ENCODE data around the gene PGAM4.
"Not testable (repeated sequence)": the region's sequence is repeated elsewhere in the genome, so short reads cannot be mapped to it uniquely, and the experiment has no call there.

PGAM4 gene

DNA sequence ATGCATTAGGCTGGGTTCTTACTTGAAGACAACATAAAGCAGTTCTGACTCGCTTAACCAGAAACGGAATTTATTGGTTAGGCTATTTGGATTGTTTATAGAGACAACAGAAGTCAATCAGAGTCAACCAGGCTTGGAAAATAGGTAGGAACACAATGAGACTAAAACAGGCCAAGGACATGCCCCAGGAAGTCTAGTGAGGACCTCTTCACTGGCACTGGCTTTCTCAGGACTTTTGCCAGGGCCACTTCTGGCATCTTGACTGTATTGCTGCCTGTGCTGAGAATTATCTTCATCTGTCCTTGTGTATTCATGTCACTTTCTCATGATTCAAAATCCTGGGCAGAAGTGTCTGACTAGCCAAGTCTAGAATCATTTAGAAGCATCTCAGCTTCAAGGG is 19.6 kb downstream of the PGAM4 start:
- Histone ChIP-seq H3K4me1 (ENCODE audit: insufficient read depth, low read length) (no peaks in the 10 kb centered on the region), H3K27me3 (ENCODE audit: insufficient read depth, low read length) (no peaks in the 10 kb centered on the region), H3K36me3 (ENCODE audit: insufficient read depth, low read length) (no peaks in the 10 kb centered on the region), H3K9me3 (ENCODE audit: low read length) (no peaks in the 10 kb centered on the region), H3K4me3 (ENCODE audit: low read length) (no peak overlapping the region), H2AFZ (ENCODE audit: low read depth, low read length) (no peak overlapping the region)

- Histone ChIP-seq H3K4me1 (ENCODE audit: insufficient read depth, low read length) (no peaks in the 10 kb centered on the region), H3K27me3 (ENCODE audit: insufficient read depth, low read length) (no peaks in the 10 kb centered on the region), H3K36me3 (ENCODE audit: insufficient read depth, low read length) (no peaks in the 10 kb centered on the region), H3K4me3 (ENCODE audit: low read length) (no peak overlapping the region), H3K9me3 (ENCODE audit: low read length) (no peaks in the 10 kb centered on the region), H2AFZ (ENCODE audit: low read depth, low read length) (no peak overlapping the region)
Measured at GRCh38 chrX:77946571-77946970, 22.9 kb downstream of the PGAM4 start.

GRCh38 chrX:77945910-77946545 is 23.4 kb downstream of the PGAM4 start:
- Histone ChIP-seq H3K4me1 (ENCODE audit: insufficient read depth, low read length) (no peaks in the 10 kb centered on the region), H3K36me3 (ENCODE audit: insufficient read depth, low read length) (no peaks in the 10 kb centered on the region), H3K27me3 (ENCODE audit: insufficient read depth, low read length) (no peaks in the 10 kb centered on the region), H3K9me3 (ENCODE audit: low read length) (no peaks in the 10 kb centered on the region), H3K4me3 (ENCODE audit: low read length) (no peak overlapping the region), H2AFZ (ENCODE audit: low read depth, low read length) (no peak overlapping the region)

GRCh38 chrX:77945031-77945430 is 24.4 kb downstream of the PGAM4 start:
- H3K9me3 ChIP-seq (ENCODE audit: low read length); H3K36me3 ChIP-seq (ENCODE audit: insufficient read depth, low read length); H3K4me1 ChIP-seq (ENCODE audit: insufficient read depth, low read length); H3K27me3 ChIP-seq (ENCODE audit: insufficient read depth, low read length); H3K4me3 ChIP-seq (ENCODE audit: low read length); H2AFZ ChIP-seq (ENCODE audit: low read depth, low read length): not testable (repeated sequence)

DNA sequence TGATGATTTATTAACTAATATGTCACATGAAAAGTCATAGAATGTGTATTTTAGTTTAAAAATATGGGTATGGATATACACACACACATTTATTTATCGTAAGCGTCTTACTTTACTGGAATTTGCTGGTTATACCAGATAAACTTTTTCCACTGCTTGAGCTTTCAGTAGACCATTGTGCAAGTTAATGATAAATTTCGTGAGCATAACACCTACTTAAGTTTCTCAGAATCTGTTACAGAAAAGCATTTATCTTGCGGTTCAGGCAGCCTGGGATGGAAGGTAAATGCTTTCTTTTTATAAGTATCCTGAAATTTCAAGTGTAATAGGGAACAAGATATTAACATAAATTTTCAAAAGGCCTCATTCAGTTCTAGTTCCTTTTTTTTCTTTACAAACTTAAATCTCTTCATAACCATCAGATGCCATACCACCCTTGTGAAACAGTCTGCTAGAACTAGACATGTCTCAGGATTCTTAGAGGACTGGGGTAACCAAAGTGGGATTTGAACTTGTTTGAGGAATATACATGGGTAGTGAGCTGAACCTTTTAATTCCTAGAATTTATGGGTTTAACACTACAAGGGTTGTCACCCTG is 31.3 kb downstream of the PGAM4 start:
- H3K27me3 ChIP-seq (ENCODE audit: insufficient read depth, low read length): no peaks in the 10 kb centered on the region
- H3K9me3 ChIP-seq (ENCODE audit: low read length): no peaks in the 10 kb centered on the region
- H2AFZ ChIP-seq (ENCODE audit: low read depth, low read length): no peak overlapping the region
- no peak overlapping the region for H3K4me3 ChIP-seq (ENCODE audit: low read length)
- H3K36me3 ChIP-seq (ENCODE audit: insufficient read depth, low read length): no peaks in the 10 kb centered on the region
- H3K4me1 ChIP-seq (ENCODE audit: insufficient read depth, low read length): no peaks in the 10 kb centered on the region

DNA sequence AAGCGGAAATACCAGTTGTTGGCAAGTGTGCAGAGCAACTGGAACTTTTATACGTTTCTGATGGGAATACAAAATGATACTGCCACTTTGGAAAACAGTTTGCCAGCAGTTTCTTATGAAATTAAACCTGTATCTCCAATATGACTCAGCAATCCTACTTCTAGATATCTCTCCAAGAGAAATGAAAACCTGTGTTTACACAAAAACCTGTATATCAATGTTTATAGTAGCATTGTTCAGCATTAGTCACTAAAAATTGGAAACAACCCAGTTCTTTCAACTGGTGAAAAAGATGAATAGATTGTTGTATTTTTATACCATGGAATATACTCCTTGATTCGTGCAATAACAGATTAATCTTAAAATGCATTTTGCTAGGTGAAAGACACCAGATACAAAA is 32.1 kb downstream of the PGAM4 start:
- Histone ChIP-seq H2AFZ (ENCODE audit: low read depth, low read length) (no peak overlapping the region), H3K36me3 (ENCODE audit: insufficient read depth, low read length) (no peaks in the 10 kb centered on the region), H3K4me3 (ENCODE audit: low read length) (no peak overlapping the region), H3K27me3 (ENCODE audit: insufficient read depth, low read length) (no peaks in the 10 kb centered on the region), H3K9me3 (ENCODE audit: low read length) (no peaks in the 10 kb centered on the region), H3K4me1 (ENCODE audit: insufficient read depth, low read length) (no peaks in the 10 kb centered on the region)

- no peaks in the 10 kb centered on the region for H3K9me3 ChIP-seq (ENCODE audit: low read length)
- H3K36me3 ChIP-seq (ENCODE audit: insufficient read depth, low read length): no peaks in the 10 kb centered on the region
- no peak overlapping the region for H3K4me3 ChIP-seq (ENCODE audit: low read length)
- no peaks in the 10 kb centered on the region for H3K4me1 ChIP-seq (ENCODE audit: insufficient read depth, low read length)
- H2AFZ ChIP-seq (ENCODE audit: low read depth, low read length): no peak overlapping the region
- no peaks in the 10 kb centered on the region for H3K27me3 ChIP-seq (ENCODE audit: insufficient read depth, low read length)
Measured at GRCh38 chrX:77936299-77936698, 33.1 kb downstream of the PGAM4 start.

GRCh38 chrX:77935886-77936285 is 33.6 kb downstream of the PGAM4 start:
- no peaks in the 10 kb centered on the region for H3K27me3 ChIP-seq (ENCODE audit: insufficient read depth, low read length)
- H3K4me1 ChIP-seq (ENCODE audit: insufficient read depth, low read length): no peaks in the 10 kb centered on the region
- H3K36me3 ChIP-seq (ENCODE audit: insufficient read depth, low read length): no peaks in the 10 kb centered on the region

GRCh38 chrX:77930581-77930980 is 38.9 kb downstream of the PGAM4 start:
- Histone ChIP-seq H3K36me3 (ENCODE audit: insufficient read depth, low read length) (no peaks in the 10 kb centered on the region), H2AFZ (ENCODE audit: low read depth, low read length) (no peak overlapping the region), H3K9me3 (ENCODE audit: low read length) (no peaks in the 10 kb centered on the region), H3K27me3 (ENCODE audit: insufficient read depth, low read length) (no peaks in the 10 kb centered on the region), H3K4me1 (ENCODE audit: insufficient read depth, low read length) (no peaks in the 10 kb centered on the region), H3K4me3 (ENCODE audit: low read length) (no peak overlapping the region)

More at GRCh38 chrX:77935886-77936285, 33.6 kb downstream of the PGAM4 start:
- Histone ChIP-seq H2AFZ (ENCODE audit: low read depth, low read length) (no peak overlapping the region), H3K9me3 (ENCODE audit: low read length) (no peaks in the 10 kb centered on the region), H3K4me3 (ENCODE audit: low read length) (no peak overlapping the region)

DNA sequence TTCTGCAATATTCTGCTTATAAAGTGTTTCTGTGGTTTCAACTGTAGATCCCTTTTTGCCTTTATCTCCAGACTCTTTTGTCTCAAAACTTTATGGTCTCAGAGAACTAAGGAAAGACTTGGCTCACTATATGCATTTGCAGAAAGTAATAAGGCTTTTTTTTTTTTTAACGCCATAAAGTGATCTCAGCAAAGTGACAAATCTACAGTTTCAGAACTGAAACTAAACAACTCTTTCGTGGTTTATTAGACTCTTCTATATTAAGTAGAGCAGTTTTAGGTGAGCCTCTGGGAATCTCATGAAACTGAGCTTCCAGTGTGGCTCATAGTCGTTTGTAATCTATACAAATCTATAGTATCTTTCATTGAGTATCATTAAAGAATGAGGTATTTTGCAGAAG is 43.7 kb downstream of the PGAM4 start:
- H3K4me1 ChIP-seq (ENCODE audit: insufficient read depth, low read length): no peaks in the 10 kb centered on the region
- no peaks in the 10 kb centered on the region for H3K36me3 ChIP-seq (ENCODE audit: insufficient read depth, low read length)
- no peak overlapping the region for H2AFZ ChIP-seq (ENCODE audit: low read depth, low read length)
- no peaks in the 10 kb centered on the region for H3K27me3 ChIP-seq (ENCODE audit: insufficient read depth, low read length)
- H3K4me3 ChIP-seq (ENCODE audit: low read length): no peak overlapping the region
- H3K9me3 ChIP-seq (ENCODE audit: low read length): no peaks in the 10 kb centered on the region

GRCh38 chrX:77924320-77924859 is 45.0 kb downstream of the PGAM4 start:
- Histone ChIP-seq H3K4me1 (ENCODE audit: insufficient read depth, low read length) (no peaks in the 10 kb centered on the region), H3K9me3 (ENCODE audit: low read length) (no peaks in the 10 kb centered on the region), H2AFZ (ENCODE audit: low read depth, low read length) (no peak overlapping the region), H3K4me3 (ENCODE audit: low read length) (no peak overlapping the region), H3K36me3 (ENCODE audit: insufficient read depth, low read length) (no peaks in the 10 kb centered on the region), H3K27me3 (ENCODE audit: insufficient read depth, low read length) (no peaks in the 10 kb centered on the region)

DNA sequence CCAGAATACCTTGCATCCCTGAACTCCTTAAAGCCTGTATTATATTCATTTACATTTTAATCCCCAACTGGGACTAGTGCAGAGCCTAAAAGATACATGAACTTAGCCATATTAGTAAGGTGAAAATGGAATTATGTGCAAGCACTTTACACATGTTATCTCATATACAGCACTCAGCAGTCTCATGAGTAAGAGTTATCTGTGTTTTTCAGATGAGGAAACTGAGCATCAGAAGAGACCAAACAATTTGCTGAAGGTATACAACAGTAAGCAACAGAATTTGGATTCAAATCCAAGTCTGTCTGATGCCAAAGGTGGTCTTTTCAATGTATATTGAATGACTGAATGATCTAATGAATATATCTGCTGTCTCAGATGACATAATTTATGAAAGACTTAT is 46.7 kb downstream of the PGAM4 start:
- Histone ChIP-seq H3K27me3 (ENCODE audit: insufficient read depth, low read length) (no peaks in the 10 kb centered on the region), H3K4me1 (ENCODE audit: insufficient read depth, low read length) (no peaks in the 10 kb centered on the region)

DNA sequence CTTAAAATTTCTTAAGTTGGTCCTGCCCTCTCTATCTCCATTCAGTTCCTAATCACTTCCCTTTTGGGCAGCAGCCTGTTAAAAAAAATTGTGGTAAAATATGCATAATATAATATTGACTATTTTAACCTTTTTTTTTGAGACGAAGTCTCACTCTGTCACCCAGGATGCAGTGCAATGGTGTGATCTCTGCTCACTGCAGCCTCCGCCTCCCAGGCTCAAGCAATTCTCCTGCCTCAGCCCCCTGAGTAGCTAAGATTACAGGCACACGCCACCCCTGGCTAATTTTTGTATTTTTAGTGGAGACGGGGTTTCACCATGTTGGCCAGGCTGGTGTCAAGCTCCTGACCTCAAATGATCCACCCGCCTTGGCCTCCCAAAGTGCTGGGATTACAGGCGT is 50.1 kb downstream of the PGAM4 start:
- H3K9me3 ChIP-seq (ENCODE audit: low read length); H3K4me1 ChIP-seq (ENCODE audit: insufficient read depth, low read length); H3K4me3 ChIP-seq (ENCODE audit: low read length); H2AFZ ChIP-seq (ENCODE audit: low read depth, low read length); H3K27me3 ChIP-seq (ENCODE audit: insufficient read depth, low read length); H3K36me3 ChIP-seq (ENCODE audit: insufficient read depth, low read length): not testable (repeated sequence)

More for the DNA sequence above, 46.7 kb downstream of the PGAM4 start:
- no peak overlapping the region for H3K4me3 ChIP-seq (ENCODE audit: low read length)
- H3K36me3 ChIP-seq (ENCODE audit: insufficient read depth, low read length): no peaks in the 10 kb centered on the region
- no peak overlapping the region for H2AFZ ChIP-seq (ENCODE audit: low read depth, low read length)
- H3K9me3 ChIP-seq (ENCODE audit: low read length): no peaks in the 10 kb centered on the region

DNA sequence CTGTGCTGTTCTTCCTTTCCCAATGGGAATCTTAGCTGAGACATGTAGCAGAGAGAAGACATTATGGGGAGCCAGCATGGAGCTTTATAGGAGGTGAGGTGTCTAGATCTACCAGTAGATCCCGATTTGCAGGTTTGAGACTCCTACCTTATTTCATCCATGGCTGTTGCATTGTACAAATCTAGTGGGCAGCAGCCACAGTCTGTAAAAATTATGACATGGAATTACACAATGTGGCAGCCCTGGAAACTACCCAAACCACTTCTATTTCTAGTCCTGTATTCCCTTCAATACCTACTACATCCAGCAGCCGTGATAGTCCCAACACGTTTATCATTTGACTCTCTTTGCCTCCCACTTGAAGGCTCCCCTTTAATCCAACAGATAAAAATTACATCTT is 50.9 kb downstream of the PGAM4 start:
- no peak overlapping the region for H2AFZ ChIP-seq (ENCODE audit: low read depth, low read length)
- H3K27me3 ChIP-seq (ENCODE audit: insufficient read depth, low read length): no peaks in the 10 kb centered on the region
- H3K9me3 ChIP-seq (ENCODE audit: low read length): no peaks in the 10 kb centered on the region
- no peak overlapping the region for H3K4me3 ChIP-seq (ENCODE audit: low read length)
- H3K4me1 ChIP-seq (ENCODE audit: insufficient read depth, low read length): no peaks in the 10 kb centered on the region
- H3K36me3 ChIP-seq (ENCODE audit: insufficient read depth, low read length): no peaks in the 10 kb centered on the region

Data from neuron (in vitro differentiated cells).